GM12873 (cell line): ENCODE results near the gene SYT8.

Experiments
- TF ChIP-seq, protein P1 (sequence below): IDR thresholded peaks from 2 replicates; pipeline ENCODE4 v1.5.1; 2012; ENCODE audit warnings: low read depth, mild to moderate bottlenecking, moderate library complexity, low read length, control low read depth; ENCODE audit not compliant: insufficient read depth; ENCODE audit errors: missing control alignments

Gene SYT8

DNA sequence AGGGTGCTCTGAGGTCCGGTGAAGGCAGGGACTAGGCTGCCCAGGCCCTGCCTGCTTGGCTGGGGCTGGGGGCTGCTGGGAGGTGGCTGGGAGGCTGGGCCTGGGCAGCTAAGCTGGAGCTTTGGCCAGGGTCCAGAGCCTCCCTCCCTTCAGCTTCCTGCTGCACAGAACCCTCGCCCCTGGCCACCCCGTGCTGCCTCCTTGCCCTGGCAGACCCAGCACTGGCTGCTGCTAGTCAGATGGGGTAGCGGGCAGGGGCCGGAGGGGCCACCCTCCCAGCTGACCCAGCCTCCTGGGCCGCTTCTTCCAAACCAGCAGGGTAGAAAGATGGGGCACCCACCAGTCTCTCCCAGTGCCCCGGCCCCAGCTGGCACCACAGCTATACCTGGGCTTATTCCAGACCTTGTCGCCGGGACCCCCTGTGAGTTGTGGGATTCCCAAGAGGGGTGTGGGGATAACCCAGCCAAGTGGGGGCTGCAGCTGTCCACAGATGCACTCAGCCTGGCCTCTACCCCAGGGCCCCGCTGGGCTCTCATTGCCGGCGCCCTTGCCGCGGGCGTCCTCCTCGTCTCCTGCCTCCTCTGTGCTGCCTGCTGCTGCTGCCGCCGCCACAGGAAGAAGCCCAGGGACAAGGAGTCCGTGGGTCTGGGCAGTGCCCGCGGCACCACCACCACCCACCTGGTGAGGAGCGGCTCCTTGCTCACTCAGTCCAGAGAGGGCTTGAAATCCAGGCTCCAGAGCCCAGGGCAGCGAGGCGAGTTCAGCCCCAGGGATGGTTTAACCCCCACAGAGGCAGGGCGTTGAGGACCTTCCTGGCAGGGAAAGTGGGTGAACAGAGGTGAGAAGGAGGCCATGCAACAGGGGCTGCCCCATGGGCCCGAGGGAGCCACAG, at the start of gene SYT8:
TSS of gene SYT8 (plus strand) at position 212 of the 892 bp plus-strand sequence. CDS start at position 328, 116 bp downstream.
- TF ChIP-seq, protein P1, sequence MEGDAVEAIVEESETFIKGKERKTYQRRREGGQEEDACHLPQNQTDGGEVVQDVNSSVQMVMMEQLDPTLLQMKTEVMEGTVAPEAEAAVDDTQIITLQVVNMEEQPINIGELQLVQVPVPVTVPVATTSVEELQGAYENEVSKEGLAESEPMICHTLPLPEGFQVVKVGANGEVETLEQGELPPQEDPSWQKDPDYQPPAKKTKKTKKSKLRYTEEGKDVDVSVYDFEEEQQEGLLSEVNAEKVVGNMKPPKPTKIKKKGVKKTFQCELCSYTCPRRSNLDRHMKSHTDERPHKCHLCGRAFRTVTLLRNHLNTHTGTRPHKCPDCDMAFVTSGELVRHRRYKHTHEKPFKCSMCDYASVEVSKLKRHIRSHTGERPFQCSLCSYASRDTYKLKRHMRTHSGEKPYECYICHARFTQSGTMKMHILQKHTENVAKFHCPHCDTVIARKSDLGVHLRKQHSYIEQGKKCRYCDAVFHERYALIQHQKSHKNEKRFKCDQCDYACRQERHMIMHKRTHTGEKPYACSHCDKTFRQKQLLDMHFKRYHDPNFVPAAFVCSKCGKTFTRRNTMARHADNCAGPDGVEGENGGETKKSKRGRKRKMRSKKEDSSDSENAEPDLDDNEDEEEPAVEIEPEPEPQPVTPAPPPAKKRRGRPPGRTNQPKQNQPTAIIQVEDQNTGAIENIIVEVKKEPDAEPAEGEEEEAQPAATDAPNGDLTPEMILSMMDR, result no peak

- TF ChIP-seq, protein P1, result no peak
Observed at GRCh38 chr11:1785749-1786413, 48.9 kb upstream of the SYT8 start.

- TF ChIP-seq, protein P1, result no peak
Observed at GRCh38 chr11:1786466-1786865, 48.3 kb upstream of the SYT8 start.

DNA sequence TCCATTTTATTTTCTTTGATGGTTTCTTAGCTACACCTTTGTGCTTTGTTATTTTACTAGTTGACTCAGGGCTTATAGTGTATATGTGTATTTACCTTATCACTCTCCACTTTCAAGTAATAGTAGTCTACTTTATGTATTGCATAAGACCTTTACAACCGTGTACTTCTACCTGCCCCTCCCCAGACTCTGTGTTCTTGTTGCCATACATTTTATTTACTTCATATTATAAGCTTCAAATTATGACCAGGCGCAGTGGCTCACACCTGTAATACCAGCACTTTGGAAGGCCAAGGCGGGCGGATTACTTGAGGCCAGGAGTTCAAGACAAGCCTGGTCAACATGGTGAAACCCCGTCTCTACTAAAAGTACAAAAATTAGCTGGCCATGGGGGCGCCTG, 42.9 kb upstream of the SYT8 start:
- TF ChIP-seq, protein P1, result no peak

GRCh38 chr11:1792461-1792860, 42.3 kb upstream of the SYT8 start:
- TF ChIP-seq, protein P1, result no peak

DNA sequence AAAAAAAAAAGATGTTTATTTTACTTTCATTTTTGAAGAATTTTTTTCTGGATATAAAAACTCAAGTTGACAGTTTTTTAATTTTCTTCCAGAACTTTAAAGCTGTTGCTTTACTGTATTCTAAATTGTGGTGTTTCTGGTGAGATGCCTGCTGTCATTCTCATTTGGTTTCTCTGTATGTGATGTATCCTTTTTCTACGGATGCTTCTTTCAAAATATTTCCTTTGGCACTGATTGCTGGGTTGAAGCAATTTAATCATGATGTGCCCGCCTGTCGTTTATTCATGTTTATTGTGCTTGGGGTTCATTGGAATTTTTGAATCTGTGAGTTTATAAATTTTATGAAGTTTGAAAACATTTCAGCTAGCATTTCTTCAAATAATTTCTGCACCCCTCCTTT, 41.7 kb upstream of the SYT8 start:
- TF ChIP-seq, protein P1, result no peak

DNA sequence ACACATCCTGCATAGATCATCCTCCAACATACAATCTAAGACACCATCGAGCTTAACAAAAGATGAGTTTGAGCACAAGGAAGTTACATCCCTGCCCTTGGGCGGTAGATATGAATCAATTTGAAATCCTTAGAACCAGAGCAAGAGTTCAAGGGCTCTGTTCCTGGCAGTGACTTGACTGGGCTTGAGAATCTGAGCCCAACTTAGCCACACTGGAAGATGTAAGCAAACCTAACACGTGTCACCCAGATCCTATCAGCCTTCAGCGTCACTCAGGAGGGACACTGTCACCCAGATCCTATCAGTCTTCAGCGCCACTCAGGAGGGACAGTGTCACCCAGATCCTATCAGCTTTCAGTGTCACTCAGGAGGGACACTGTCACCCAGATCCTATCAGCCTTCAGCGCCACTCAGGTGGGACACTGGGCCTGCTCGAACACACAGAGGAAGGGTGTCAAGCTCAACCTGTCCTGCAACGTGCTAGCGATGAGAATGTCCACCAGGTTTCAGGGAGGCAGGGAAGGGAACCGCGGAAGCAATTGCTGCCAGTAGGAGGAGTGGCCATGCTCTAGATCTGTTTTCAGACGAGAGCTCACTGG, 38.3 kb upstream of the SYT8 start:
- TF ChIP-seq, protein P1, result no peak
